HG02623 (cell line): ENCODE data around the gene VBP1.
A peak's percentile ranks its signal among the peaks of the same experiment; 100 is the strongest.
"Not testable (repeated sequence)": the region's sequence is repeated elsewhere in the genome, so short reads cannot be mapped to it uniquely, and the experiment has no call there.

Experiments
- ATAC-seq: cut with Tn5 transposase; IDR thresholded peaks from one replicate; pipeline ENCODE4 v1.9.1; 2021; ENCODE audit warnings: moderate library complexity; ENCODE audit not compliant: unreplicated experiment

VBP1 gene, protein sequence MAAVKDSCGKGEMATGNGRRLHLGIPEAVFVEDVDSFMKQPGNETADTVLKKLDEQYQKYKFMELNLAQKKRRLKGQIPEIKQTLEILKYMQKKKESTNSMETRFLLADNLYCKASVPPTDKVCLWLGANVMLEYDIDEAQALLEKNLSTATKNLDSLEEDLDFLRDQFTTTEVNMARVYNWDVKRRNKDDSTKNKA

DNA sequence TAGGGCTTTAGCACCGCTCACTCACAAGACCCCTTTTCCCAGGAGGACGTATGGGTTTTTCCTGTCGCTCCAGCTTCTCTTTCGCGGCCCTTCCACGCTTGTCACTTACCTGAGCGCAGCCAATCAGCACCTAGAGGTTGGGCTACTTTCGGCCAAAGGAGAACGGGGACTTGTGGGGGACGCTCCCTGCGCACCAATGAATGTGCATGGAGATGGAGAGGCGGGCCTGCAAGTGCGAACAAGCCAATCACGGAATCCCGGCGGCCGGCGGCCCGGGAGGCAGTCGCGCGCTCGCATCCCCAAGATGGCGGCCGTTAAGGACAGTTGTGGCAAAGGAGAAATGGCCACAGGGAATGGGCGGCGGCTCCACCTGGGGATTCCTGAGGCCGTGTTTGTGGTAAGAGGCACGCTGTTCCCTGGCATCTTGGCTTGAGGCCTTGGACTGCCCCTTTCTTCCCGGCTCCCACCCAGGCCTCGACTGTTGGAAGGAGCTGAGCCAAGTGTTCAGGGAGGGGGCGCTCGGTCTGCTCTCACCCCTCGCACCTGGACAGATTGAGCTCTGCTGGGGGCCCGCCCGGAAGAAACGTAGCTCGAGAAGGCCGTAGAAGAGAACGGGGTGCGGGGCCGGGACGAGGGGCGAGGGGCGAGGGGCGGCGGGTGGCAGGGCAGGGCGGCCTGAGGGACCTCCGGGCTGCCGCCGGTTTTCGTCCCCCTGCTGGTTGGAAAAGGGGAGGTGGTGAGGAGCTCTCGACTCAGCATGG is at the start of gene VBP1:
Gene VBP1 (plus strand): TSS at position 282 of the 761 bp plus-strand sequence. CDS start 23 bp downstream, at position 305.
- ATAC-seq = peak; percentile 99

DNA sequence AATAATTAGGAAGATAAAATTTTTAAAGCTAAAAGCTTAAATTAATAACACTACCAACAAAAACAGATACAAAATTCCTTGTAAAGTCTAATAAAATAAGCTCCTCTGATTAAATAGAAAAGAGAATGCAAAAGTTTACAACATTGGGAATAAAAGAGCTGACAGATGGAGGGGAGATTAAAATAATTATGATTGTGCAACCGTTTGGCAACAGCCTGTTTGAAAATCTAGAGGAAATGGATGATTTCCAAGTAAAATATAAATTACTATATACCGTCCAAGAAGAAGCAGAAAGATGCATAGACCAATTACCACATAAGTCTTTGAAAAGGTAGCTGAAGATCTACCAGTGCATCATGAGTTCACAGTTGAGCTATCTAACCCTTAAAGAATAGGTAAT is 46.4 kb upstream of the VBP1 start:
- no peak for ATAC-seq

DNA sequence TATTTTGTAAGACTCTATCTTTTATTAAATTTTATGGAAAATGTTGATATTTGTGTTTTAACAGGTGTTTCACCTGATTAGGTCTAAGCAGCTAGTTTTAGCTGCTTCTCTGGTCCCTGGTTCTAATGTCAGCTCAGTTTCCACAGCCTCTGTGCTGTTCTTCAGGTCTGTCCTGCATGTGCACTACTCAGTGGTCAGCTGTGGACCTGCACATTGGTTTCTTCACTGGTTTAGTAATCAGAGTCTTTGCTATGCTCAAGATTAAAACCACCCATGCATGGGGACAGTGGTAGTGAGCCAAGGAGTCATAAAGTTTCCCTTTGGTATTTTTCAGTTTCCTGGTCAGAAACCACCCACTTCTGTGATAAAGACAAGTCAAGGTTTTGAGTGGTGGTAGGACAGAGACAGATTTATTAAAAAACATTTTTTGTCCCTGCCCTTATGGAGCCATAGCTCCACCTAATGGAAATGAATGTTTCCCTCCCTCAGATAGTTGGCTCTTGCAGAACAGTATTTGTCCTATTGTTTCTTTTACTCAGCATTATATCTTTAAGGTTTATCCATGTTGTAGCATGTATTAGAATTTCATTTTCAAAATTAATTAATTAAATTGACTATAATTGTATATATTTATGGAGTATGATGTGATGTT is 36.8 kb upstream of the VBP1 start:
- ATAC-seq = no peak

DNA sequence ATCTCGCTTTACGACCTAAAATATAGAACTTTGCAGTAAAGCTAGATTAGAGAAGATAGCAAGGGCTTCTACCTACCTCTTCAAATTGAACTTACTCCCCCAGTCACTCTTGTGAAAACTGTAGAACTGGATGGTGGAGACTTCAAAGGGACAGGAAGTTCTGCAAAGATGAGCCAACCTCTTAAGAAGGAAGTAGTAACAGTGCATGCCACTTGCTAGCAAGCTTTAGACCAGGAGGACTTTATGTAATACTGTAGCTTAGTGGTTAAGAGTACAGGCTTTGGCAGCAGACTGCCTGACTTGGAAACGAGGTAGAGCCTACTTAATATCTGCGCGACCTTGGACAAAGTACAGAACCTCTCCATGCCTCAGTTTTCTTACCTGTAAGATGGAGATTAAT is 27.5 kb upstream of the VBP1 start:
- ATAC-seq = no peak

DNA sequence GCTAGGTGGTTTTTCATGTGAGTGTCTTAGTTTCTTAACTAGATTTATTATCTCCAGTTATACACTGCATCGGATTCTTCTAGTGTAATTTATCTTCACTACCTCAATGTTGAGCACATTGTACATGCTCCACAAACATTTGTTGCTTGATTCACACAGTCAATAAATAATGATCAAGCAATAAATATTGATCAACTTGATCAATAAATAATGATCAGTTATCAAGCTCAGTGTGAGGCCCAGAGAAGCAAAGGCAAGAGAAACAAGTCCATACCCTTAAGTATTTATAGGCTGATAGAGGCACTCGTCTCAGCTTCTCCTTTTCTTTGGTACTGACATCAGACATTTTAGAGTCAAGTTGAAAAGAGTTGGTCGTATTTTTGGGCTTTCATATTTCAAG is 5.1 kb upstream of the VBP1 start:
- no peak for ATAC-seq

DNA sequence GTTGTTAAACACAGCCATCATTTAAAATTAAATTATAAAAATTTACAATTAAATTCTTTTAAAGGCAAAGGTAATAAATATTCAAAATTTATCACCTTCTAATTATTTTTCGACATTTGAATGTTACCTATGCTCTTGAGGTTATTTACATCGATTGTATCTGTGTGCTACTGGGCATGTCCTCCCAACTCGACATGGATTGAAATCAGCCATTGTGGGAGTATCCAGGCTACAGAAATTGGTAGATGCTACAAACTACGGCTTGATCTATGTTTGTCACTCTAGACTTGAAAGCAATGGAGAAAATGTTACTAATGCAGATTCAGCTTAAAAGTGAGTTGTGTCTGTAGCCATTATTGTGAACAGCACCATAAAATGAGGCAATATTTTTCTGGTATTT is 2.5 kb upstream of the VBP1 start:
- ATAC-seq = no peak

DNA sequence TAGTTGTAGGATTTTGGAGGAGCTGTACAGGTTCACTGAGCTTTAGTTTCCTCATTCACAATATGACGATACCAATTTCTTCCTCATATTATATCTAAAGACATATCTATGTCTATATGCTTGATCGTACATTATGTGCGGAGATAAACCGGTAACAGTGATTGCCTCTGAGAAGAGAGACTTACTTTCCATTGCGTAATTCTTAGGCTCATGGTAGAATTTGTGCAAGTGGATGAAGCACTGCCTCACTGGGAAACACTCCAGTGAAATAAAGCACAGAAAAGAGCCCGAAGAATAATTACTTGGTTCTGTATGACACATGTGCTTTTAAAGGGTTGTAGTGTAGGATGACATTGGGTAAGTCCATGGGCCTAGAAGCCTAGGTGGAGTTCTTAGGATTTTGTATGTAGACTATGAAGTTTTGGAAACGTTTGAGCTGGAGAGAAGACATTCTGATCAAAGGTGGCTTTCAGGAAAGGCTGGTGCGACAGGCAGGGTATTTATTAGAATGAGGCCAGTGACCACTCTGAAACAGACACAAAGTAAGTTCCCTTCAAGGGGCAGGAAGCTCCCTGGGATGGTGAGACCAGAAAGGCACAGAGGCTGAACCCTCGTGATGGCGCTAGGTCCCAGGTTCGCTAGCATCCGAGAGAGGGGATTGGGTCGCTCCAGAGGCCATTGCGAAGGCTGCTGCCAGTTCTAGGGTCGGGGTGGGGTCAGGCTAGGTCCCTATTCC is 649 bp upstream of the VBP1 start:
- ATAC-seq = peak; percentile 26

DNA sequence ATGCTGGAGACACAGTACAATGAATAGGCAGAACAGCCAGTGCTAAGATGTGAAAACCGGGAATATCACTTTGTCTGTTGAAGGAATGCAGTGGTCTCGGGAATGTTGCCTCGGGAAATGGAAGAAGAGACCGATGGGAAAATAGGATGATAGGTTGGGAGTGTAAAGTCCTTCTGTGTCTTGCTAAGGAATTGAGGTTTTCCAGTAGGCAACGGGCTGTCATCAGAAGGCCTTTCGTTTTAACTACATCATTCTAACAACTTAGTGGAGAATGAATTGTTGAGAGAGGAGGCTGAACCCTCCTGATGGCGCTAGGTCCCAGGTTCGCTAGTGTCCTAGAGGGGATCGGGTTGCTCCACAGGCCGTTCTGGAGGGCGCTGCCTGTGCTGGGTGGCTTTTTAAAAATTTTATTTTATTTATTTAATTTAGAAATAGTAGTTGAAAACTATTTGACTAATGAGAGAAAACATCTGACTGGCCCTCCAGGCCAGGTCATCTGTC is 730 bp downstream of the VBP1 start:
- ATAC-seq = no peak

DNA sequence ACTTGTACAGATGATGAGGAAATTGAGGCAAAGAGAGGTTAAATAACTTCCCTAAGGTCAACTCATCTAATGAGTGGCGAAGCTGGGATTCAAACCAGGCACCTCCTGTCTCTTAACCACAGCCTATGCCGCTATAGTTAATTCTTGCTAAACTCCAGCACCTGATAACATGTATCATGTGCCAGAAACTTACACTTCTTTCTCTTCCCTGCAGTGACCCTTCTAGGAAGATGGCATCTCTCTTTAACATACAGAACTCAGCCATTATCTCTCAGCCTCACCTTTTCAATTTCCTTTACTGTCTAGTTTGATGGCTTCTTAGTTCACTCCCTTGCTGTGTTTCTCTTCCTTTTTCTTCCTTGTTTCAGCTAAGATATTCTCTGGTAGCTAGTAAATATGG is 2.5 kb downstream of the VBP1 start:
- no peak for ATAC-seq

DNA sequence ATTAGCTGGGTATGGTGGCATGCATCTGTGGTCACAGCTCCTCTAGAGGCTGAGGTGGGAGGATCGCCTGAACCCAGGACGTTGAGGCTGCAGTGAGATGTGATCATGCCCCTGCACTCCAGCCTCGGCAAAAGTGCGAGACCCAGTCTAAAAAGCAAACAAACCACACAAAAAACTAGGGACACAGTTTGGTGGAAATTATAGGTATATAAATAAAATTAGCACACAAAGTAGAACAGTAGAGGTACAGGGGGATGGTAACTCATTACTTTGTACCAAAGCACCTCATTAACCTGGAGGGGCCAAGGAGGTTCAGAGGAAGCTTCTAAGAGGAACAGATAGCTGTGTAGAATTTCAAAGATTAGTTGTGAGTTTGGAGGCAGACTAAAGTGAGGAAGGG is 5.1 kb downstream of the VBP1 start:
- no peak for ATAC-seq

DNA sequence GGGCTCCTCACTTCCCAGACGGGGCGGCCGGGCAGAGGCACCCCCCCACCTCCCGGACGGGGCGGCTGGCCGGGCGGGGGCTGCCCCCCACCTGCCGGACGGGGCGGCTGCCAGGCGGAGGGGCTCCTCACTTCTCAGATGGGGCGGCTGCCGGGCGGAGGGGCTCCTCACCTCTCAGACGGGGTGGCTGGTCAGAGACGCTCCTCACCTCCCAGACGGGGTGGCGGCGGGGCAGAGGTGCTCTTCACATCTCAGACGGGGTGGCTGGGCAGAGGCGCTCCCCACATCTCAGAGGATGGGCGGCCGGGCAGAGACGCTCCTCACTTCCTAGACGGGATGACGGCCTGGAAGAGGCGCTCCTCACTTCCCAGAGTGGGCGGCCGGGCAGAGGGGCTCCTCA is 7.5 kb downstream of the VBP1 start:
- ATAC-seq = not testable (repeated sequence)

DNA sequence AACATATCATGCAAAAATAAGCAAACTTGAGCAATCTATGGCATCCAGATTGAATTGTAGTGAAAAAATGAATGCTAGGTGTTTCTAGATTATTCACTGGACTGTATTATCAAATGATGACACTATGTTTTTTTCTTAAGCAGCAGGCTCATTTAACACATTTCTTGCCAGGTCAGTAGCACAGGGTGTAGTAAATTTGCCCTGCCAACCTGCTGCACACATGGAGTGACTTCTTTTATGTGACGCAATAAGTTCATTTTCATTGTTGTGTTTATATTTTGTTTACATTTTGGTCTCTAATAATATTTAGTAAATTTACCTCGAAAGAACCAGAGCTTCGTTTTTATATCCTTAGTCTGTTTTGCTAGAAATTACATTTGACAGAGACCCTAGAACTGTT is 9.5 kb downstream of the VBP1 start:
- ATAC-seq = no peak

DNA sequence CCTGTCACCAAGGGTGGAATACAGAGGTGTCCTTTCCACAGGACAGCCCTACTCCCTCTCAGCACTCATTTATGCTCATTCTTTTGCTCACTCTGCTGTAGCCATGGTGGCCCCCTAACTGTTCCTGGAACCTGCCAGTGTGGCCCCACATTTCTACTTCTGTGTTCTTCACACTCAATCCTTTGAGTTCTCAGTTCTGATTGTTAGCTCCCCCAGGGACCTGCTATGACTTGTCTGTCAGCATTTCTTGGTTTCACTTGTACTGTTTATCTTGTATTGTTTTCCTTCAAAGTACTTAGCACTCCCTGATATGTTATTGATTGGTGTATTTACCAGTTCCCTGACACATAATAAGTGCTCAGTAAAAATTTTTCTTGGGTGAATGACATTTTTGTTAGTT is 14.9 kb downstream of the VBP1 start:
- peak; percentile 96 for ATAC-seq

DNA sequence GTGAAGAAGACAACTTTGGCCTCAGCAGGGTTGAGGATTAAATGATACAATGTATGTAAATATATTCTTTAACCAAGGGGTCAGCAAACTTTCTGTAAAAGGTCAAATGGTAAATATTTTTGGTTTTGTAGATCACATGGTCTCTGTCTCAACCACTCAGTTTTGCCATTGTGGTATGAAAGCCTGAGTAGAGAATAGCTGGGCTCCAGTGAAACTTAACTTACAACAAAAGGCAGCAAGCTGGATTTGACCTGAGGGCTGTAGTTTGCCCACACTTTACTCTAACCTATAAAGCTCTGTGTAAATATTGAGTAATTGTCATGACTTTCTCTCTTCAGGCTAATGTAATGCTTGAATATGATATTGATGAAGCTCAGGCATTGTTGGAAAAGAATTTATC is 19.6 kb downstream of the VBP1 start:
- no peak for ATAC-seq

DNA sequence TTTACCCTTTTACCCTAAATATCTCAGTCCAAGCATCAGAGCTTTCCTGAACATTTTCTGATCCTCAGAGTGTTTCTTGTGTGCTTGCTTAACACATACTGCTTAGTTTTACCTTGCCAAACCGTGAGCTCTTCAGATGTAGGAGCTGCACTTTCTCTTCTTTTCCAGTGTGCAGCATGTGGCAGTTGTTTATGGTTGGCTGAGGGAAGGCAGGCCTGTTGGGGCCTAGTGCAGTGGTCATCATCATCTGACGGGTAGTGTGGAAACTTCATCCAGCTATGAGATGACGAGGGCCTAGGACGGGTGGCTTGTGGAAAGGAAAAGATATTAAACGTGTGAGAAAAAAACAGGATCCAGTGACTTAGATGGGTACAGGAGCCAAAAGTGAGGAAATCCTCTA is 21.5 kb downstream of the VBP1 start:
- ATAC-seq = no peak

DNA sequence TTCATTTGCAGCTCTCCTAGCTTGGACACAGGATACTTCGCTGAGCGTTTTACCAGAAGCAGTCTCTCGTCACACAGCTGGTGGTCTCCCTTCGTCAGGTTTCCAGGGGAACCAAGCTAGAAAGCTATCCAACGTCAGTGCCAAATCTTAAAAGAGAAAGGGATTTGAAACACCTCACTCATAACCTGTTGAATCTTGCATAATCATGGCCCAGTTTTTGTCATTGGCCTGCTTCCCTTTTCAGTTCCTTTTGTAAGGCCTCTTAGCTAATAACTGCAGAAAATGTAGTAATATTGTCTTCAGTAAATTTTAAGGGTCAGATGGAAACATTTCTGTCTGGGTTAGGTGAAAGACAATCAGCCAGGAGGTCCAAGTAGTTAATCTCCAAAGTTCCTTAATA is 26.0 kb downstream of the VBP1 start:
- no peak for ATAC-seq

DNA sequence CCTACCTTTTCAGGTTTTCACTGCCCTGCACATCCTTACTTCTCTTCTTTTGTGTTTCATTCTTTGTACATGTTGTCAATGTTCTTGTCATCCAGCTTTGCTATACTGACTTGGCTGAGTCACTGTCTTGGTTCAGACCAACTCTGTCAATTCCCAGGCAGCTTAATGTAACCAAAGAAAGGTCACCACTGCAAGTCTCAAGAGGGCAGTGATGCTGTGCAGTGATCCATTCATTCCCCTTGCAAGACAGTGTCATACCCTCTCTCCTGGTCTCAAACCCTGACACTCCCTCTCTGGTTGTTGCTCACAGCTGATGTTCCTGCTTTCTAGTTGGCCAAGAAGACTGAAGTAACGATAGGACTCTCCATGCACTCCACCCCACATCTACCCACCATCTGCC is 30.5 kb downstream of the VBP1 start:
- no peak for ATAC-seq

DNA sequence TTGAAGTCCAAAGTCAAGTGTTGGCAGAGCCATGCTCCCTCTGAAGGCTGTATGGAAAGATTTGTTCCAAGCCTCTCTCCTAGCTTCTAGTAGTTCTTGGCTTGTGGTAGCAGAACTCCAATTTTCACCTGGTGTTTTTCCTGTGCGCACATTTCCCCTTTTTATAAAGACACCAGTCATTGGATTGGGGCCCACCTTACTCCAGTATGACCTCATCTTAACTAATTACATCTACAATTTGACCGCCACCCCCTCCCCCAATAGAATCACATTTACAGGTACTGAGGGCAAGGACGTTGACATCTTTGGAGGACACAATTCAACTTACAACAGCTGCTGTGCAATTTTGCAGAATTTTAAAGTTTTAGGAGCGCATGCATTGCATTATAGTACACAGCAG is 31.2 kb downstream of the VBP1 start:
- ATAC-seq = no peak

DNA sequence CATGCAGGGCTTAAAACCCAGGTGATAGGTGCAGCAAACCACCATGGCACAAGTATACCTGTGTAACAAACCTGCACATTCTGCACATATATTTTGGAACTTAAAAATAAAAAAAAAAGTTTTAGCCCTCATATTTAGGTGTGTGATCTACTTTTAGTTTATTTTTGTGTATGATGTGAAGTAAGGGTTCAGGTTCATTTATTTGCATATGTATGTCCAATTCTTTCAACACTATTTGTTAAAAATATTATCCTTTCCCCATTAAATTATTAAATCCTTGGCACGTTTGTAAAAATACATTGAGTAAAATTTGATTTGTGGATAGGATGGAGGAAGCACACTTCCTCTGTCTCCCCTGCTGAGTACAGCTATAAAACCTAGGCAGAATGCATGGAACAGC is 35.1 kb downstream of the VBP1 start:
- no peak for ATAC-seq

DNA sequence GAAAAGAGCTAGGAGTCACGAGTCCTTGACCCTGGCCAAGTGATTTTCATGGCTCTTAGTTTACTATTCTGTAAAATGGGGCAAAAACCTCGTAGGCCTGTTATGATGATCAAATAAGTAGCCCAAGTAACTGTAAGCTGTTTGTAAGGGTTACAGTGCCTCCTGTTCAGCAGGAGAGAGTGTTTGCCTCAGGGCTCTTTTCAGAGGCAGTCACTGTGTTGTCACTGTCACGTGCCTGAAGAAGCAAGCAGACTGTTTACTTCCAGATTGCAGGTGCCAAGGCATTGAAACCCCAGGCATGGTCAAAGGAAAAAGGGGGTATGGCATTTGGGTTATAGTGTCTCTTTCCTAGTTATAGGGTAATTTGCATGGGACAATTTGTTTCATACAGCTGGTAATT is 43.5 kb downstream of the VBP1 start:
- ATAC-seq = no peak

DNA sequence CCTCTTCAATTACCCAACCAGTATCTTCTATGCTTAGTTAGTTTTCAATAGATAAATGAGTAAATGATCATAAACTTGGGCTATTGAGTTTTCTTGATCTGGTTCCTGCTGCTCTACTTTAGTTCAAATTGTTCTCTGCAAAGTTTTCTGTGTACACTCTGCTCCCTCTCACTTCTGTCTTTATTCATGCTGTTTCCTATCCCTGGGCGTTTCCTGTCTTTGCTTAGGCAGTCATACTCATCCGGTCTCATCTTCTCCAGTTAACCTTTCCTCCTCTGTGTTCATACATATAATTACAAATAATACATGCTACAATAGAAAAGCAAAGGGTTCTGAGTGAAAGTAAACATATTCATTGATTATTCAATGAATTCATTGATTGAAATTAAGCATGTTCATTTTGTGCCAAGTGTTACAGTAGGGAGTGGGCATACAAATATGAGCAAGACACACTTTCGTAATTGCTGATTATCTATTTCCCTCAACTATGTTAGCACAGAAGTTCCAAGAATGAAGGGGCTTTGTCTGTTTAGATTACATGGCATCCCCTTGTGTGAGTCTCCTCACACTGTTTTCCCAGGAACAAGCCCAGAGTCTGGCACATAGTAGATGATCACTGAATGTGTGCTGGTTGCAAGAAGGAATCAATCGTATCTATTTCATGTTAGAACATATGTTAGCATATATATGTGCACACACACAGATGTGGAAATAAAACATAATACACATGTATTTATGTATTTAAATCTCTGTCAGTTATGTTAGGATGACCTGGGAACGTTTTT is 46.9 kb downstream of the VBP1 start:
- ATAC-seq = no peak
